Skin of body (tissue), 2 donors: ENCODE measurements around the gene PTPRN2. TPM values are rescaled to one million over a fixed set of nuclear protein-coding genes. Genes with fewer than 3 reads are reported as not detected.
"Not testable (repeated sequence)": the region's sequence is repeated elsewhere in the genome, so short reads cannot be mapped to it uniquely, and the experiment has no call there.

ENCODE experiments used
- DNase-seq: peaks from one replicate; lab custom pipeline; 2025; lab: John Stamatoyannopoulos, UW
- total RNA-seq: library from RNA; depleted of rRNA; stranded (reverse); fragments of >200 nt; gene quantifications from one replicate; pipeline ENCODE4 v1.2.3, GENCODE V29; 2014

PTPRN2 gene
- total RNA-seq, 1 donor from 2014 or later, result 0.99 TPM

DNA sequence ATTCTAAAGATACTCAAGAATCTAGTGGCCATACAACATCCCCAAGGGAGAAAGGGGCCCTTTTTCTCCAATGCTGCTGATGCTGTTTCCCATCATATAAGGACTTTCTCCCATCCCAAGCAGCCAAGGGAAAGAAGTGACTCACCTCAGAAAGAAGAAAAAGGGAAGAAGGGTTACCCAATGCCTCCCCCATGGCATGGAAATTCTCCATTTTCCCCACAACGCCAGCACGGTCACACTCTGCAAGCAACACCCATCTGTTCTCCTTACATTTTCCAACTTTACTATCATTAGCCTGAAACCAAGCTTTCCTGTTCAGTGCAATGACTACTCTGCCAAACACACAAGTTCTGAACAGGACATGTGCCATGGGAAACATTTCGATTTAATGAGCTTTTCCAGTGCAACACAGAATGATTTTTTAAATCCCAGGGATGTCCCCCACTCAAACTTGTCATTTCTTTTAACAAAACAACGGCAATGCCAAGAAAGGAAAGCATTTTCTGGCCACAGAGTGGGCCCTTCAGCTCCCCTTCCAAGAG, 67.9 kb downstream of the PTPRN2 start:
- DNase-seq, result no peak

DNA sequence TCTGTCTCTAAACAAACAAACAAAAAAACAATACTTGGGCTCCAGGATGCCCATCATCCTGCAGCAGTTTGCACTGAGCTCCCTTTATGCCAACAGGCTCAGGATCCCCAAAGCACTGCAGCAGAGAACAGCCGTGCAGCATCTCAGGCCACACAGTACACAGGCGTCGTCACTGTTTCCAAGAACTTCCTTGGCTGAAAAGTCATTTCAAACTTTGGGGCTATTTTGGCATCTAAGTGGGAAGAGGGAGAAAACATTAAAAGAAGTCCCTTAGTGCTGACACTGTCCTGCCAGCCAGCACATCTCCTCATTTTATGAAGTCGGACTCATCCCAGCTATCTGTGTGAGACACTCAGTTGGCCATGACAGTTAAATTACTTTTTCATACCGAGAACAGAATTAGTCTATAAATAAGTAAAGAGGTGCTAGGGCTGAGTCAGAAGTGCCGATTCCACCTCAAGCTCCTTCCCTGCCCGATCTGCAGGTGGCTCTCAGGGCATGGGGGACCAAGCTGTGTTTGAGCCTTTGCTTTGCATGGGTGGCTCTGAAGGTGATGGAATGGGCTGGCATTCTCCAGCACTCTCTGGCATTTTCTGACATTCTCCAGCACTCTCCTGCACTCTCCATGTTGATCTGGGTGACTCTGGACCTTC, 68.5 kb downstream of the PTPRN2 start:
- no peak for DNase-seq

DNA sequence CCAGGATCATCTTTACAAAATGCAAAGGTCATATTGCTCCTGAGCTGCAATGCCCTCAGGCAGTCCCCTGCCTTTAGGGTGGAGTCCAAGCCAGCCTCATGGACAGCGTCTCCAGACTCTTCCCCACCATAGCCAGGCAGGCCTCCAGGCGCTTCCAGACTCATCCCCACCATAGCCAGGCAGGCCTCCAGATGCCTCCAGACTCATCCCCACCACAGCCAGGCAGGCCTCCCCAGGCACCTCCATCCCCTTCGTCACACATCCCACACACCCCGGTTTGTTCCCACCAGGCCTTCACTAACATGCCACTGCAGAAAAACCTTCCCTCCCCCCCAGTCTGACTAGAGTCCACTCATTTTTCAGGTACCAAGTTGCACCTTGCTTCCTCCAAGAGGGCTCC, 70.1 kb downstream of the PTPRN2 start:
- DNase-seq, result no peak

DNA sequence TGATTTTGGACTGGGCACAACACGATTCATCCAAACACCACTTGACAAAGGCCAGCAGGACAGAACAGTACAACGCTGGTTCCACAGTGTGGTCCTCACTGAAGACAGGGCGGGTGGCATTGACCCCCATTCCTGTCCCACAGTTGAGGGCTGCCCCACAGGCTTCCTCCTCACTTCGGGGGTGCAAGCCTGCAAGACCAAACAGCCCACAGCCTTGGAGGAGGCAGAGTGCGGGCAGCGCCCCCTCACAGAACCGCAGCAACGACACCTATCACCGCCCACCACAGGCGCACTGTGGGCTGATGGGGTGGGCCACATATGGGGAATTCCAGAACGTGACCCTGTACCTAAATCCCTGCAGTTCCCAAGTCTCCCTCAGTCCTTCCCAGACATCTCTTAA, 70.6 kb downstream of the PTPRN2 start:
- no peak for DNase-seq

DNA sequence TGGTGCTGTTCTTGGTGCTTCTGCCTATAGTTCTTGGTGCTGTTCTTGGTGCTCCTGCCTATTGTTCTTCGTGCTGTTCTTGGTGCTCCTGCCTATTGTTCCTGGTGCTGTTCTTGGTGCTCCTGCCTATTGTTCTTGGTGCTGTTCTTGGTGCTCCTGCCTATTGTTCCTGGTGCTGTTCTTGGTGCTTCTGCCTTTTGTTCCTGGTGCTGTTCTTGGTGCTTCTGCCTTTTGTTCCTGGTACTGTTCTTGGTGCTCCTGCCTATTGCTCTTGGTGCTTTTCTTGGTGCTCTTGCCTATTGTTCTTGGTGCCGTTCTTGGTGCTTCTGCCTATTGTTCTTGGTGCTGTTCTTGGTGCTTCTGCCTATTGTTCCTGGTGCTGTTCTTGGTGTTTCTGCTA, 71.1 kb downstream of the PTPRN2 start:
- no peak for DNase-seq

DNA sequence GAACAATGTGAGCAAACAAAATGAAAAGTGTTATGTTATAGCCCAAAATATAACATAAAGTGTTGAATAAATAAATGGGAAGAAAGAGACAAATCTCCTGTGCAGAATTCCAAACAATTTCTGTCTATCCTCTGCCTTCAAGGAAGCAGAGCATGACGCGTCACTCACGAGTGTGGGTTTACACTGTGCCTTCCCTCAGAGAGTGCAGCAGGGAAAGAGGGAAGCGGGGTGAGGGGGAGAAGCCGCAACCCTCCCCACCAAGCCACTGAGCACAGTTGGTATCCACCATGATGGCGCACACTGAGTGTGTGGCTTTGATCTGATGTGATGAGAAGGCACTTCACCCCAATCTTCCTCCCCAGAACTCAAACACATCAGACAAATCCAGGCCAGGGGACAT, 74.8 kb downstream of the PTPRN2 start:
- DNase-seq, result no peak

DNA sequence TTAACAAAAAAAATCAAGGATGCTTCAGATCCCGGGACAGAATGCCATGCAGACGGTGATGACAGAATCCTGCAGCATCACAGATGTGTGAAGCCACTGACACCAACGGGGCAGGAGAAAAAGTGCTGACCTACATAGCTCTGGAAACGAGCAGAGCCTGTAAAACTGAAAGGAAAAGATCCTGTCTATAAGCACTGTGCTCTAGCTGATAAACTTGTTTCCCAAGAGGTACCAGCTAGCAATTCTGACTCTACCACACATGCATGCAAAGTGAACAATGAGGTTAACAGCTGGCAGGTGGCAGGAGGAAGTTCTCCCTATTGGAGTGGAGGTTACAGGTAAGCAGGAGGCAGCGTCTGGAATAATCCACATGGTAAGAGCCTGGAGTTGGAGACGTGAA, 75.6 kb downstream of the PTPRN2 start:
- DNase-seq, result no peak

DNA sequence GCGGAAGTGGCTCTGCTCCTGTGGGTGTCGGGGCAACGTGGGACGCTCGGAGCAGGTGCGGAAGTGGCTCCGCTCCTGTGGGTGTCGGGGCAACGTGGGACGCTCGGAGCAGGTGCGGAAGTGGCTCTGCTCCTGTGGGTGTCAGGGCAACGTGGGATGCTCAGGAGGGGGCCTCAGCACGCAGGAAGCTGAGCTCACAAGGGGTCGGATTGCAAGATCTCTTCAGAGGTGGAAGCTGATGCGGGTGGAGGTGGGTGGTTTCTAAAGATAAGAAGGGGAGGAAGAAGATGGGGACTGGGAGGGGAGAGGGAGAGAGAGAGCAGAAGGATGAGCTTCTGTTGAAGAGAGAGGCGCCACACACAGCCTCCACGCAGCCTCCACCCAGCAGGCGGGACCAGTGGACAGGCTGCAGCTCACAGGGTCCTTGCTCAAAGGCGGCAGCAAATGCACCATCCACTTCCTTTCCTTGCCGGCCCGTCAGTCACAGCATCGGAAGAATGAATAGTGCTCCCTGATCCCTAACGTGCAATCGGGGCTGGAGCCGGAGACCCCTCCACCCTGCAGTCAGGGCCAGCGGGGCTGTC, 78.7 kb downstream of the PTPRN2 start:
- DNase-seq, result no peak

DNA sequence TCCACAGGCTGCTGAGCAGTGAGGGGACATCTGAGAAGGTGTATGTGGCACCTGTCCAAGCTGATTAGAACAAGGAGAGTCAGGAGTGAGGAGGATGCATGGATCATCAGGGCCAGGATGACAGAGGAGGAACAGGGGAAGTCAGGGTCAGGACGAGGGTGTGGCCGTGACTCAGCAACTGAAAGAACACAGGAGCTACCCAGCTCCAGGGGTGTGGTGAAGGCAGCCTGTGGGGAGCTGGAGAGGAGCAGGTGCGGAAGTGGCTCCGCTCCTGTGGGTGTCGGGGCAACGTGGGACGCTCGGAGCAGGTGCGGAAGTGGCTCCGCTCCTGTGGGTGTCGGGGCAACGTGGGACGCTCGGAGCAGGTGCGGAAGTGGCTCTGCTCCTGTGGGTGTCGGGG, 79.3 kb downstream of the PTPRN2 start:
- not testable (repeated sequence) for DNase-seq

DNA sequence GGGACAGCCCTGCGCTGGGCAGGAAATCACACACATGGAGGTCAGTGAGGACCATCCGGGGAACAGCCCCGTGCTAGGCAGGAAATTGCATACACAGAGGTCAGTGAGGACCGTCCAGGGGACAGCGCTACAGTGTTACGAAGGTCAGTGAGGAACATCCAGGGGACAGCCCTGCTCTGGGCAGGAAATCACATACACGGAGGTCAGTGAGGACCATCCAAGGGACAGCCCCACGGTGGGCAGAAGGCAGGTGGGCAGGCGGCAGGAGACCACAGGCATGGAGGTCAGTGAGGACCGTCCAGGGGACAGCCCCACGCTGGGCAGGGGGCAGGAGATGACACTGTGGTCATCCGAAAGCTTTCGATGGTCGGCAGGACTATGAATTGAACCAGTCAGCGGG, 79.7 kb downstream of the PTPRN2 start:
- DNase-seq, result no peak

DNA sequence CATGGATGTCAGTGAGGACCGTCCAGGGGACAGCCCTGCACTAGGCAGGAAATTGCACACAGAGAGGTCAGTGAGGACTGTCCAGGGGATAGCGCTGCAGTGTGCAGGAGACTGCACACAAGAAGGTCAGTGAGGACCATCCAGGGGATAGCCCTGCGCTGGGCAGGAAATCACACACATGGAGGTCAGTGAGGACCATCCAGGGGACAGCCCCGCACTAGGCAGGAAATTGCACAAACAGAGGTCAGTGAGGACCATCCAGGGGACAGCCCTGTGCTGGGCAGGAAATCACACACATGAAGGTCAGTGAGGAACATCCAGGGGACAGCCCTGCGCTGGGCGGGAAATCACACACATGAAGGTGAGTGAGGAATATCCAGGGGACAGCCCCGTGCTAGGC, 80.4 kb downstream of the PTPRN2 start:
- not testable (repeated sequence) for DNase-seq

DNA sequence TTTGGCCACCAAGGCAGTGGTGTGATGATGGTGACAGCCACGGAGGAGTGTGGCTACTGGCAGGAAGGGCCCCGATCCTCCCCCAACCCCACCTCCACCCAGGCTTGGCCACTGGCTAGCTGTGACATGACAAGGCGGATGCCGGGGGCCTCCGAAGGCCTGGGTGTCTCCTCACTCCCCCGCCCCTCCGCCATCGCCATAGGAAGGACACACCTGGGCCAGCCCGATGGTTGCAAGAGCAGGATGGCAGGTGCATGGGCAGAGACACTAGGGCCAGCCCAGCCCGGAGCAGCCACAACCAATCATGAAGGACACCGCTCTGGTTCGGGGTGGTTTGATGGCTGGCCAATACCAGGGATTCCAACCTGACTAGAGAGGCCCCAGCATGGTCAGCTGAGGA, 81.0 kb downstream of the PTPRN2 start:
- no peak for DNase-seq

DNA sequence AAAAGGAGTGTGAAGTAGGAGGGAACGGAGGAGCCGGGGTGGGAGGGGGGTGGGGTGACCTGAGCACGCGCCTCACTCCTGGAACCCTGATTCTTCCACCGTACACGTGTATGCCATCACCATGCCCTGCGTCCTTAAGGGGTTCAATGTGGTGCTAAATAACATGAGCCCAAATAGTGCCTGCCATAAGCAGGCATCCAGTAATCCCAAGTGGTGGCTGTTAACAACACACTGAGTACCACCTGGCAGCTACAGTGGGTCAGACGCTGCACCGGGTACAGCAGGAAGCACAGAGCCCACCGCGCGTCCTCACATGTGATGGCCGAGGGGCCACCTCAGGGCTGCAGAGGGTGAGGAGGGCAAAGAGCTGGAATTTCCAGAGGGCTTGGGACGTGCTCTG, 81.9 kb downstream of the PTPRN2 start:
- DNase-seq, result no peak

DNA sequence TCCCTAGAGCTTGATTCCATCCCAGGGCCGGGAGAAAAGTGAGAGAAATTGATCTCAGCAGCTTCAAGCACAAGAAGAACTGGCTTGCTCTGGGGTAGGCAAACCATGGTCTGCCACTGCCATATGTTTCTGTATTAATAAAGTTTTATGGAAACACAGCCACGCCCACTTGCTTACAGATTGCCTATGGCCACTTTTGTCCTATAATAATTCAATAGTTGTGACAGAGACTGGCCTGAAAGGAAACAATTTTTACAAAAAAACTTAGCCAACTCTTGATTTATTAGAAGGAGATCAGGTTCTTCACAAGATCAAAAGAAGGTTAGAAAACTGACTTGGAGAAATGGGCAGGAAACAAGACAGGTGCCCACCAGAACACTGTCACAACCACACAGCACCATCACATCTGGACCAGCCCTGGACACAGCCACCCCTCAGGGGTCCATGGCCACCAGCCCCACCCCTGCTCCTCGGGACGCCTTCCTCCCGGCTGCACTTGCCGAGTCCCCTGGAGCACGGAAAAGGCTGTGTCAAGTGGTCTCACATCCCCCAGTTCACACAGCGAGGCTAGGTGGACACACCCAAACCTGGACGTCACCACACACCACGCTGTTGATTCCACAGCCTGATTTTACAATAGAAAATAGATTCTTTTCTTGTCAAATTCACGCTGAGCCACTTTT, 85.4 kb downstream of the PTPRN2 start:
- DNase-seq, result no peak

DNA sequence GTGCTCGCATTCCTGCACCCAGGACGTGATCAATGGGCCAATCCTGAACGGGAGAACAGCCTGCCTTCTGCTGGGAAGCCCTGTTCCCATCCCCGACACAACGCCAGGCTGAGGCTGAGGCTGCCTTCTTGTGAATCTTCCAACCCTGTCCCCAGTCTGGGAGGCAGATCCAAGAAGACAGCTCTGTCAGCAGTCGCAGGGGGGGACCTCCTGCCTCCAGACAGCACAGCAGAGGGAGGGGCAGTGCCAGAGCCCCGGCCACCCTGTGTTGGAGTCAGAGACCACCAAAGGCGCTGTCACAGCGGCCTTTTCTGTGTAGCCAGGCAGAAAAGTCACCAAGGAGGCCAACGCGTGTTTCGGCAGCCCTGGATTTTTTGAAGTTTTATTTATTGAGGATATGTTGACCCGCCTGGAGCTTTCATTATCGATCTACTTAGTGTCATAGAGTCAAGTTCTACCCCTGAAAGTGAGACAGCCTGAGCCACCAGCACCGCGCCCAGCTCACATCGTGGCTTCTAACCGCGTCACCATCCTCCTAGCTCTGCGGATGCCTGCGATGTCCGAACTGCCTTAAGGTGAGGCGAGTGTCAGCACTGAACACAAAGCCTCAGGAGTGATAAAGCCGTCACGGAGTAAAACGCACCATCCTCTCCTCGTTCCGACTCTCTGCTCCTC, 86.1 kb downstream of the PTPRN2 start:
- no peak for DNase-seq

DNA sequence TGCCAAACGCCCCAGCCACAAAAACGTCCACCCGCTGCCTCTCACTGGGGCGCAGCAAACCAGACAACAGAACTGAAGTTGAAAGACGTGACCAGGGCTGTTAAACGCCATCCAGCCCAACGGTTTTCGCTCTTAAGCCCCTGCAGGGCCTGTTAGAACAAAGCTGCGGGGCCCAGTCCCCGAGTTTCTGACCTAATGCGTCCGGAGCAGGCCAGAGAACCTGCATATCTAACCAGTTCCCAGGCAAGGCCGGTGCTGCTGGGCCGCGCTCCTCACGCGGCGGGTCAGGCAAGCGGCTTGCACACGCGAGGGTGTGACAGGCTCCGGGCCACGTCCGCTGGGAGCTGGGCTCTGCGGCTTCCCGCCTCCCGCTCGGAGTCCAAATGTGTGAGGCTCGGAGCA, 87.0 kb downstream of the PTPRN2 start:
- no peak for DNase-seq

DNA sequence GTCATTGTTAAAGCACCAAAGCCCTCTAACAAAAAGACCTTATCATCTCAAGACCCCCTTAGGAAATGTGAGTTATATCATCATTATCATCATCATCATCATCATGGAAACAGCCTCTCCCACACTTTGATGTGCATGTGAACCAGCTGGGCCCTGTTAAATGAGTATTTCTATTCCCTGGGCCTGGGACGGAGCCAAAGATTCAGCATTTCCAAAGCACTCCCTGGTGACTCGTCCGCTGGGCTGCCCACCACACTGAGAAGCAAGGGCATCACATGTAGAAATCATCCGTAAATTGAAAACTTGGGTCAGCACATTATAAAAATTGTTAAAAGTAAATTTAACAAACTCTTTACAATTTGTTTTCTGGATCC, 88.6 kb downstream of the PTPRN2 start:
- no peak for DNase-seq

DNA sequence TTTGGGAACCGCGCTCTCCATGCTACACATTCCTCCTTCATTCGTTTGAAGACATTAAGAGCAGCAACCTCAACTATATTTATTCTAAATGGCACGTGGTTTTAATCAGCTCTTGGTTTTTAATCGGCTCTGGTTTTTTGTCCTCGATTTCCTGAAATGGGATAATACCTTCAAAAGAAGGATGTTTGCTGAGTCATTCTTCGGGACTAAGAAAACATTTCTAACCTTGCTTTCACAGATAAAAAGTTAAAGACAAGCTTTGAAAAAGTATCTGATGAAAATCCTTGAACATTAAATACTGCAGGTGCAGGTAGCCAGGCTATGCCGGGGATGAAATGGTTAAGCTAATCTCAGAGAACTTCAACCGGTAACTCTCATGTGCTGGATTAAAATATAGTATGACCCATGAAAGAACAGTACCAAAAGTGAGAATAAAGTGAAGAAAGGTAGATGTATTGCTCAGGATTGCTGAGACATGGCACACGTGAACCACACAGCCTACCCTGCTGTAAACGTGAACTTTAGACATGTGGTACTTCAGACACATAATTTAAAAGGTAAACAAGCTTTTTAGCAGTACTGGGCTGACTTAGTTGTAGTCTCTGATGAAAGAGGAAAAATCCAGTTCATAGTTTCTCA, 89.1 kb downstream of the PTPRN2 start:
- no peak for DNase-seq

DNA sequence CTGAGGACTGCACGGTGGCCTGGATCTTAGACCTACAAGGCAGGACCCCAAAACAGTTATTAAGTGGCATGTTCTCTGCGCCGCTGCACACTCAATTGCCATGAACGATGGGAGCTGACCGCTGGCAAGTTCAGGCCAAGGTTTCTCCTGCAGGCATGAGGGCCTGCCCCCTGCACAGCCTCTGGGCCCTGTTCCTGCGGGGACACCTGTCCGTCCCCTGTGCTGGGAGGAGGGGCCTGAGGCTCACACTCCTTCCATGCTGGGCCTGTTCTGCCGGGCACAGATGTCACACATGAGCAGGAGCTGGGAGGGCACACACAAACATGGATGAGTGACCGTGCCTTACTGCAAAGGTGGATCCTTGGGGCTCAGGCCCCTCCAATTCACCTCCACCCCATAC, 90.0 kb downstream of the PTPRN2 start:
- no peak for DNase-seq

DNA sequence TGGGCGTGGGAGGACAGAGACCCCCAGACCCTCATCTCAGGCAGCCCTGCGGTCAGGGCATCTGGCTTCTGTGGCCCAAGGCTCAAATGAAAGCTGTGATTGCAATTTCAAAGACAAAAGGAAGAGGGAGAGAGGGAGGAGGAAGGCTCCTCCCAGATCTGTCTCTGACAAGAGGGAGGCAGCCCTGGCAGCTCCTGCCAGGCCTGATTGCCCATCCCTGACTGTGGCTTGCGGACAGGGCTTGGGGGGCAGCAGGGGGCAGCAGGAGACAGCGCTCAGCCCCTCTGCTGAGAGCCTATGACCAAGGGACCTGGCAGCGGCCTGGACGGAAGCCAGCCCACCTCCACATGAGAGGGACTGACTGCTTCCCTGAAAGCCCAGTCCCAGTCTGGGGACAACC, 91.8 kb downstream of the PTPRN2 start:
- no peak for DNase-seq

DNA sequence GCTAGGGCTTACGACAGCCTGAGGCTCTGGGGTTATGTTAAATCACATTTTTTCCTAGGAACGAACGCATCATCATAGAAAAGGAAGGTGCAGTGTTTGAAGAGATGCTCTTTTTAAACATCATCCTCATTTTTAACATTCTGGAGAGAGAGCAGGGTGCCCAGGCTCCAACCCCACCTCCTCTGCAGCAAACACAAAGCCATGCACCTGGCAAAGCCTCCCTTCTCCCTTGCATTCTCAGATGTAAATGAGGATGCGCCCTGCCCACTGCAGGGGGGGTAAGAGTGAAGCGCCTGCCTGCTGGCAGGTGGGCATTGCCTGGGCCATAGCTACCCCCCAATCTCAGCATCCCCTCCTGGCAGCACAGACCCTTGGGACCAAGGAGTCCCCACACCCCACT, 92.4 kb downstream of the PTPRN2 start:
- DNase-seq, result no peak

DNA sequence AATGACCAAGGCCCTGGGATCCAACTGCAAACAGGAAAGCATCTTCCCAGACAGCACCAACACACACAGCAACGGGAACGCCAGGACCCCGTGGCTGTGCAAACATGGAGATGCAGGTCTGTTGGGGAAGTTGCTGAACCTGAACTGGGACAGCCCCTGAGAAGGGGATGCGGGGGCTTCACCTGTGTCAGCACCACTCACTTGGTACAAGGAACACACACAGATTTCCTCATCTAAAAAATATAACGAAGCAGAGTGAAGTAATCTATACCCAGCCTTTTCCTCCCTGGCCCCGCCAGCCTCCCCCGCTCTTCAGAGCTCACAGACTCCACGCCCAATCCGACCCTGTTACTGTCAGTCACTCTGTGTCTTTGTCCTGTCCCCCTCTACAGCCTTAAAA, 93.0 kb downstream of the PTPRN2 start:
- no peak for DNase-seq
